NCI-H2081 (cell line): ENCODE data around the gene CLN5.
A peak's percentile ranks its signal among the peaks of the same experiment; 100 is the strongest.
"Not testable (repeated sequence)": the region's sequence is repeated elsewhere in the genome, so short reads cannot be mapped to it uniquely, and the experiment has no call there.

Experiments used
- DNase-seq, 2 experiments: peaks; one replicate each; lab custom pipeline; 2025; lab: John Stamatoyannopoulos, UW

The CLN5 gene

DNA sequence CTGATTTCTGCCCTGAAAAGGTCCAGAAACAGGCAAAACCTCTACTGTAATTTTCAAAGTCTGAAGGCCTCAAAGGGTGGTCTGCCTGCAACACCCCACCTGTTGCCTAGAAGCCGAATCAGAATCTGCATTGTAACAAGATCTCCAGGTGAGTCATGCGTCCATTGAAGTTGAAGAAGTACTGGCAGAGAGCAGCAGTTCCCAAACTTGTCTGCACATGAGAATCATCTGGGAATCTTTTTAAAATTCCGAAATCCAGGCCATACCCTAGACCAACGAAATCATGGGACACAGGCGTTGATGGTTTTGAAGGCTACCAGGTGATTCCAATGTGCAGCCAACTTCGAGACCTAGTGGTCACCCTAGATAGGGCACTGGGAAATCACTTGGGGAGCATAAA lies 16.0 kb upstream of the CLN5 start:
- no peak for DNase-seq

DNA sequence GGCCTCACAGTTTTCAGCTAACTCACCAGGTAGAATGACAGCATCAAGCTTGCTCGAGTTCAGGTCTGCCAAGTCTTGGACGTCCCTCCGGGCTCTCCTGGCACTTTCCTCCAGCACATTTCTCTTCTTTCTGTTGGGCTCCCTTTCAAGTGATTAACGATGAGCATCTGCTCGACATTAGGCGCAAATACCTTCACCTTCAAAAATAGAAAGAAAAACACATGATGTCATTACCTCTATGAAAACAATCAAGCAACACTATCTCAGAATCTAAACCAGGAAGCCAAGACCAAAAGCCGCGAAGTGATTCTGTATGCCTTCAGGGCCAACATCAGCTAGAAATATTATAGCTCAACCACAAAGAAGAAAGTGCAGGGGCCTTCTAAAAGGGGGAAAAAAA lies 15.4 kb upstream of the CLN5 start:
- DNase-seq, result no peak

- no peak for DNase-seq
Measured at GRCh38 chr13:76976929-76977328, 15.0 kb upstream of the CLN5 start.

- peak; percentile 66 to 74 for DNase-seq
Measured at GRCh38 chr13:76980075-76980718, 11.7 kb upstream of the CLN5 start.

DNA sequence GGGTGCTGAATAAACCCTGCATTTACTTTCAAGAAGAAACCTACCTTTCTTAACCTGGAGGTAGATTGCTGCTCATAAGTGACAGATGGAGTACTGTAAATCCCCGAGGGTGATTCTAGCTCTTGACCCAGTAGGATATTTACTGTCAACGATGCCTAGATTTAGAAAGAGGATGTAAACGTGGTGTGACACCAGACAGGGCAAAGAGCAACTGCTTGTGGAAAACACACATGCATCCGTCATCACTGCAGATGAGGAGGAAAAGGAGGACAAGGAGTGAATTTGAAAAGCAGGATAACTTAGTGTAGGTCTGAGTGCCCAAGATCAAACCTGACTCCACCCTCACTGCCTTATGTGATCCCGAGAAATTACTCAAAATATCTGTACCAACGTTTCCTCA lies 9.8 kb upstream of the CLN5 start:
- no peak for DNase-seq

DNA sequence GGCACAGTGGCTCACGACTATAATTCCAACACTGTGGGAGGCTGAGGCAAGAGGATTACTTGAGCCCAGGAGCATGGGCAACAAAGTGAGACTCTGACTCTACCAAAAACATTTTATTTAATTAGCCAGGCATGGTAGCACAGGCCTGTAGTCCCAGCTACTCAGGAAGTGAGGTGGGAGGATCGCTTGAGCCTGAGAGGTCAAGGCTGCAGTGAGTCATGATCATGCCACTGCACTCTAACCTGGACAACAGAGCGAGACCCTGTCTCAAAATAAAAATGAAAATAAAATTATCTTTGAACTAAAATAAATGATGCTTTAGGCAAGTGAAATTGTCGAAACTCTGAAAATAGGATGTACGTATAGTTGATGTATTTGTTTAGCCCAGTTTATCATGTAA lies 8.2 kb upstream of the CLN5 start:
- DNase-seq, result no peak

DNA sequence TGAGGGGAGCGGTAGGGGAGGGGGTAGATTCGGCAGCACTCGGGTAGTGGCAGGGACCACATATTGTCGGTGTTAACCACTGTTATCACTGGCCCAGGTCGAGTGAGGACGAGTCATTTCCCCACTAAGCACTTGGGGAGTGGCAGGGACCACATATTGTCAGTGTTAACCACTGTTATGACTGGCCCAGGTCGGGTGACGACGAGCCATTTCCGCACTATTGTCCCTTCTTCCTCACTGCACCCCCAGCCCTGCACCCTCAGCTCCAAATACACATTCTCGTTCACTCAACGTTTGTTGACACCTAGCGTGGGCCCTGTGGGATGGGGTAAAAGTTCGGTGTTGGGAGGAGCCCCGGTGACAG lies 467 bp upstream of the CLN5 start:
- DNase-seq, result no peak

- DNase-seq, result no peak
Measured at GRCh38 chr13:76992548-76993001, 694 bp downstream of the CLN5 start.

DNA sequence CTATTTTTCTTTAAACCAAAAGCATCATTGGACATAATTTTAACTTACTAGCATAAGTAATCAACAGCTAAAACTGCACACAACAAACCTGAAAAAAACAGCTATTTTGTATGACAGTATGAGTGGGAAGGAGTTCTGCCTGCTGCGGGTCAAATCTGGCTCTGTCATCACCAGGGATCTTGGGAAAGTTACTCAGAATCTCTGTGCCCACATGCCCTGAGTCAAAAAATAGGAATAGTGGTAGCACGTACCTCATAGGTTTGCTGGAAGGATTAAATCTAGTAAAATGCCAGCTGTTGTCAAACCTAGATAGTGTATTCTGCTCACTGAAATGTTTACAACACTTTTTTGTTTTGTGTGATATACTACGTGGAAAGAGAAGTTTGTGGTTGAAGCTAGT lies 1.1 kb downstream of the CLN5 start:
- DNase-seq, result no peak

- no peak for DNase-seq
Measured at GRCh38 chr13:76993473-76993872, 1.6 kb downstream of the CLN5 start.

DNA sequence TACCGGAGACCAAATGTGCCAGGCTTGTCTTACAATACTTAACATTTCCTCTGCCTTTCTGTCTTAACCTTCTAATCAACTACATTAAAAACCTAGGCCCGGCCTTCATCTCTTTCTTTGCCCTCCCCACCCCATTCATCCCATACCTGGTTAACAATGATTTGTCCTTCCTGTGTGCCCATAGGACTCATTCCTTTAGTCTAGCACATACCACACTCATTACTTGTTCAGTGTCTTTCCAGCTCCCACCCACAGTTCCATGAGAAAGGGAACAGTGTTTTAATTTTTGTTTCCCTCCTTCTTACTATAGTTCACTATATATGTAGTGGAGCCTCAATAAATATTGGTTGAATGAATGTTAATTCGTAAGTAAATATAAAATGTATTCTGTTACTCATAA lies 2.4 kb downstream of the CLN5 start:
- no peak for DNase-seq

GRCh38 chr13:77000475-77000874 lies 8.6 kb downstream of the CLN5 start:
- no peak for DNase-seq

- no peak for DNase-seq
Measured at GRCh38 chr13:77001540-77001939, 9.7 kb downstream of the CLN5 start.

DNA sequence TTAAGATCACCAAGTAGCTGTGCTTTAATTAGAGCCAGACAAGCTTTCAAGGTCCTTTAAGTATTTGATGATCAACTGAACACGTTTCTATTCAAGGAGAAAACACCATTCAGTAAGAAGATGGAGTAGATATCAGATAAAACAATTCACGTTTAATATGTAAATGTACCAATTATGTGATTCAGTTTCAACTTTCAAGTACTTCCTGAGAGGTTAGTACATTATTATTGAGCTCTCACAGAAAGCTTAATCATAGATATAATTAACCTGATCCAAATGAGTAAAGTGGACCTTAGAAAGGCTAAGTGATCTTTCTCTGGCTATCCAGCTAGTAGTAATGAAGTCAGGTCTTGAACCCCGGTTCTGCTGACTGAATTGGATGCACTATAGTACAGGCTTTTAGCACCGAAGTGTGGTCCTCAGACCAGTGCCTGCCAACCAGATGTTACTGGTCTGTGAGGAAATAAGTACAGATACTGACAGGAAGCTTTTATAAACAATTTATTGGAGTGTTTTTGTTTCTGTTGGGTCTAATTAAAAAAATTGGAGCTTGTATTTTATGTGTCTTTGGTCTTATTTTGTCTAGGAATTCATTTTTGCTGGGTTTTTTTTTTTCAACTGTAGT lies 10.2 kb downstream of the CLN5 start:
- DNase-seq, result no peak

DNA sequence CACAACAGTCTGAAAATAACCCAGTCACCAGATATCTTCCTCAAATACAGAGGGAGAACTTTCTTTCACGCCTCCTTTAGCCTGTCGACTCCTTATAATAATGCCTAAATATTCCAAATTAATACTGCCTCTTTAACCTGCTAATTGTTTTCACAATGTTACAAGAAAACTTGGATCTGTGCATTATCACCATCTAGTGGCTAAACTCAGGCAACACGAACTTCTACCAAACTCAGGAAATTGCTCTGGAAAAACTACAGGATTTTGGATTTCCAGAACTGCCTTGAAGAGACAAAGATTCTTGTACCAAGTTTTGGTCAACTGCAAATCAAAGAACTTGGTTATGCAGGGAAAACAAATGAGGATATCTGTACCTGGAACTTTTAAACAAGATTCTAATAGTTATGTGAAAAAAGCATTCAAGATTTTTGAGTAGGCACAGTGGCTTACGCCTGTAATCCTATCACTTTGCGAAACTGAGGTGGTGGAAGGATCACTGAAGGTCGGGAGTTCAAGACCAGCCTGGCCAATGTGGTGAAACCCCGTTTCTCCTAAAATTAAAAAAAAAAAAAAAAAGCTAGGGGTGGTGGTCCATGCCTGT lies 10.8 kb downstream of the CLN5 start:
- DNase-seq, result peak in 1 of 2 experiments; percentile 35

- not testable (repeated sequence) for DNase-seq
Measured at GRCh38 chr13:77008337-77008736, 16.5 kb downstream of the CLN5 start.

DNA sequence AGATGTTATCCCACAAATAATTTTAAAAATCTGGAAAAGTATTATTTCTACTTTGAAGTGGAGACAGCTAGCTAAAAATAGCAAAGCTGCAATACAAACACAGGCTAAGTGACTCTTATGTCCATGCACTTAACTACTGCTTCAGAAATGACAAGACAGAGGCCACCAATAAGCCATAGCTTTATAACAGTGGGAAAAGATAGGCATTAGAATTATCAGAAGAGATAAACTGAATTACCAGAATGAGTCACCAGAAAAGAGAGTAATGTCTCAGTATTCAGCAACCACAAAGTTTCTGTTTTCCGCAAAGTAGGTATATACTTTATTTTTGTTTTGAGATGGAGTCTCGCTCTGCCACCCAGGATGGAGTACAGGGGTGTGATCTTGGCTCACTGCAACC lies 17.1 kb downstream of the CLN5 start:
- DNase-seq, result no peak

DNA sequence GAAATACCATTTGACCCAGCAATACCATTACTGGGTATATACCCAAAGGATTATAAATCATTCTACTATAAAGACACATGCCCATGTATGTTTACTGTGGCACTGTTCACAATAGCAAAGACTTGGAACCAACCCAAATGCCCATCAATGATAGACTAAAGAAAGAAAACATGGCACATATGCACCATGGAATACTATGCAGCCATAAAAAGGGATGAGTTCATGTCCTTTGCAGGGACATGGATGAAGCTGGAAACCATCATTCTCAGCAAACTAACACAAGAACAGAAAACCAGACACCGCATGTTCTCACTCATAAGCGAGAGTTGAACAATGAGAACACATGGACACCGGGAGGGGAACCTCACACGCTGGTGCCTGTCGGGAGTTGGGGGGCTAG lies 17.8 kb downstream of the CLN5 start:
- not testable (repeated sequence) for DNase-seq

GRCh38 chr13:77013853-77014542 lies 22.1 kb downstream of the CLN5 start:
- no peak for DNase-seq

DNA sequence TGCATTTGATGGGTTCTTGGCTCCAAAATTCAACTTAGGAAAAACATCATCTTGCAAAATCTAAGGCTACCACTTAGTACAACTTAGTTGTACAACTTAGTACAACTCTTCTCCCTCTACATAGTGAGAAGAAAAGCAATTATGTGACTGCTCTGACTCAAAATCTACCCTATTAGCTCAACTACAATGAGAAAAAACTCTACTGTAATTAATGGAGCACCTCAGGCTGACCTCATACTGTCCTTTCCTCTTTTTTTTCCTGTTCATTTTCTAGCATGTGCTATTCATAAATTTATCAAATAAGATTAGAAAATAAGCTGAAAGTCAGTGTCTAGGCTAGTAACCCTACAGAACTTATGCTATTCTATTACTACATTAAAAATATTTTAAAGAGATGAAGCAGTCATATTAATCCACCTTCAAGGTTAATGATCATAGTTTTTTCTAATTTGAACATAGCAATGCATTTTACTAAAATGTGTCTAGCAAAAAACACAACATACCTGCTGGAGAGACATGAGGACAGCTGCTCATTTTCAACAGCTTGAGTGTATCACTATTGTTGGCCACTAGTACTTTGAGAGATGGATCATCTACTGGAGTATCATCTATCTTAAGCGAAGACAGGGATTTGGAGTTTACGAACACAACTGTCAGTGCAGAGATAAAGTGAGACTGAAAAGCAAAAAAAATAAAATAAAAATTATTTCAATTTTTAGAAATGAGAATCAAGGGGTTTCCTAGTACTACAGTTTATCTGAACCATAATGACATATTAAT lies 23.2 kb downstream of the CLN5 start:
- no peak for DNase-seq

GRCh38 chr13:77016251-77016812 lies 24.5 kb downstream of the CLN5 start:
- DNase-seq, result no peak
